C4-2B (cell line): Measurements from ENCODE around the gene LRFN5.

Experiments
- ZFX ChIP-seq: fragments of 450-650 bp; IDR thresholded peaks from 2 replicates; pipeline ENCODE4 v1.6.1; 2017
- TF ChIP-seq, protein P1 (sequence below): fragments of 450-650 bp; conservative IDR thresholded peaks from 2 replicates; pipeline ENCODE4 v1.5.1; 2017; ENCODE audit warnings: mild to moderate bottlenecking

DNA sequence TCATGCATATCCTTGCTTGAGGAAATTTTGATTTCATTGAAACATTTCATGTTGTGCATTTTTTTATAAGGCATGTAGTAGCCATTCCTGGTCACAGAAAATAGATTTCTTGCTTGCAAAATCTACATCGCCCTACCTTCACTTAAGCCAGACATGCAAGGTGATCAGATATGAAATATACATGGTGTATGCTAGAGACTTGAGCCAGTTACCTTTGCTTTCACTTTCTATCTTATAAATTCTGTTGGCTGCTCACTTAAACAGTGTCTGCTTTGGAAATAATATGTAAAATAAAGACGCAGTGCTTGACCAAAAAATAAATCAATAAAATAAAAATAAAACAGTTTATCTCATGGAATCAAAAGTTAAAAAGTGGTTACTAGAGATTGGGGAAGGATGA lies 136.5 kb downstream of the LRFN5 start:
- TF ChIP-seq, protein P1, sequence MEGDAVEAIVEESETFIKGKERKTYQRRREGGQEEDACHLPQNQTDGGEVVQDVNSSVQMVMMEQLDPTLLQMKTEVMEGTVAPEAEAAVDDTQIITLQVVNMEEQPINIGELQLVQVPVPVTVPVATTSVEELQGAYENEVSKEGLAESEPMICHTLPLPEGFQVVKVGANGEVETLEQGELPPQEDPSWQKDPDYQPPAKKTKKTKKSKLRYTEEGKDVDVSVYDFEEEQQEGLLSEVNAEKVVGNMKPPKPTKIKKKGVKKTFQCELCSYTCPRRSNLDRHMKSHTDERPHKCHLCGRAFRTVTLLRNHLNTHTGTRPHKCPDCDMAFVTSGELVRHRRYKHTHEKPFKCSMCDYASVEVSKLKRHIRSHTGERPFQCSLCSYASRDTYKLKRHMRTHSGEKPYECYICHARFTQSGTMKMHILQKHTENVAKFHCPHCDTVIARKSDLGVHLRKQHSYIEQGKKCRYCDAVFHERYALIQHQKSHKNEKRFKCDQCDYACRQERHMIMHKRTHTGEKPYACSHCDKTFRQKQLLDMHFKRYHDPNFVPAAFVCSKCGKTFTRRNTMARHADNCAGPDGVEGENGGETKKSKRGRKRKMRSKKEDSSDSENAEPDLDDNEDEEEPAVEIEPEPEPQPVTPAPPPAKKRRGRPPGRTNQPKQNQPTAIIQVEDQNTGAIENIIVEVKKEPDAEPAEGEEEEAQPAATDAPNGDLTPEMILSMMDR = no peak
- TF ChIP-seq ZFX = no peak
